Memory B cell (primary cell): Measurements from ENCODE around the gene SALL4.
"Not testable (repeated sequence)": the region's sequence is repeated elsewhere in the genome, so short reads cannot be mapped to it uniquely, and the experiment has no call there.

Experiments
- ATAC-seq: fragments of 150-1000 bp; cut with Tn5 transposase; 2 replicates; pipeline ENCODE4 v1.10.0; 2021; ENCODE audit warnings: low read depth, mild to moderate bottlenecking, moderate library complexity
- DNase-seq, 2 donors: peaks; one replicate each; pipeline ENCODE4 v3.0.0; 2022; ENCODE audit warnings: low spot score in 2 of 2
- H3K27ac Mint-ChIP-seq: one replicate; pipeline ENCODE4 v1.8.0; 2022; ENCODE audit warnings: mild to moderate bottlenecking, moderate library complexity, mixed read lengths
- H3K27me3 Mint-ChIP-seq: one replicate; pipeline ENCODE4 v1.8.0; 2022; ENCODE audit warnings: mixed read lengths
- H3K36me3 Mint-ChIP-seq: one replicate; pipeline ENCODE4 v1.8.0; 2022; ENCODE audit warnings: mild to moderate bottlenecking, mixed read lengths
- H3K4me1 Mint-ChIP-seq: one replicate; pipeline ENCODE4 v1.8.0; 2022; ENCODE audit warnings: mixed read lengths
- H3K4me3 Mint-ChIP-seq: one replicate; pipeline ENCODE4 v1.8.0; 2022; ENCODE audit warnings: mild to moderate bottlenecking, moderate library complexity, mixed read lengths
- H3K9me3 Mint-ChIP-seq: one replicate; pipeline ENCODE4 v1.8.0; 2022; ENCODE audit warnings: mixed read lengths

The SALL4 gene

GRCh38 chr20:51747182-51747911 is 55.0 kb downstream of the SALL4 start:
- no peak overlapping the region for H3K27ac Mint-ChIP-seq
- DNase-seq (no peak), ATAC-seq (no peak)
- peaks cover 4% of the 10 kb centered on the region for H3K9me3 Mint-ChIP-seq
- H3K4me3 Mint-ChIP-seq, result no peak overlapping the region
- no peaks in the 10 kb centered on the region for H3K4me1 Mint-ChIP-seq
- peaks cover 7% of the 10 kb centered on the region for H3K27me3 Mint-ChIP-seq
- H3K36me3 Mint-ChIP-seq, result peaks cover 2% of the 10 kb centered on the region

- no peak overlapping the region for H3K4me3 Mint-ChIP-seq
- no peak overlapping the region for H3K27ac Mint-ChIP-seq
- H3K9me3 Mint-ChIP-seq, result peaks cover 4% of the 10 kb centered on the region
- H3K36me3 Mint-ChIP-seq, result peaks cover 2% of the 10 kb centered on the region
- DNase-seq, result no peak
- peaks cover 6% of the 10 kb centered on the region for H3K27me3 Mint-ChIP-seq
- no peak for ATAC-seq
- H3K4me1 Mint-ChIP-seq, result no peaks in the 10 kb centered on the region
Observed at GRCh38 chr20:51745804-51746203, 56.5 kb downstream of the SALL4 start.

GRCh38 chr20:51740838-51741237 is 61.5 kb downstream of the SALL4 start:
- Mint-ChIP-seq H3K9me3 (peaks cover 3% of the 10 kb centered on the region), H3K27me3 (peaks cover 2% of the 10 kb centered on the region), H3K4me3 (no peak overlapping the region), H3K36me3 (peaks cover 2% of the 10 kb centered on the region), H3K27ac (no peak overlapping the region), H3K4me1 (no peaks in the 10 kb centered on the region)
- DNase-seq (no peak), ATAC-seq (no peak)

GRCh38 chr20:51740308-51740707 is 62.0 kb downstream of the SALL4 start:
- ATAC-seq, H3K27me3 Mint-ChIP-seq, H3K9me3 Mint-ChIP-seq, H3K4me1 Mint-ChIP-seq, H3K4me3 Mint-ChIP-seq, H3K27ac Mint-ChIP-seq, DNase-seq, H3K36me3 Mint-ChIP-seq: not testable (repeated sequence)

GRCh38 chr20:51739722-51740249 is 62.5 kb downstream of the SALL4 start:
- H3K27ac Mint-ChIP-seq, result no peak overlapping the region
- ATAC-seq, result no peak

GRCh38 chr20:51738877-51739447 is 63.4 kb downstream of the SALL4 start:
- ATAC-seq, result no peak
- no peaks in the 10 kb centered on the region for H3K36me3 Mint-ChIP-seq
- no peaks in the 10 kb centered on the region for H3K4me1 Mint-ChIP-seq
- no peak for DNase-seq
- no peaks in the 10 kb centered on the region for H3K9me3 Mint-ChIP-seq
- H3K27ac Mint-ChIP-seq, result no peak overlapping the region
- no peaks in the 10 kb centered on the region for H3K27me3 Mint-ChIP-seq
- no peak overlapping the region for H3K4me3 Mint-ChIP-seq

More at GRCh38 chr20:51739722-51740249, 62.5 kb downstream of the SALL4 start:
- no peaks in the 10 kb centered on the region for H3K4me1 Mint-ChIP-seq
- no peak for DNase-seq
- H3K27me3 Mint-ChIP-seq, result peaks cover 2% of the 10 kb centered on the region
- H3K9me3 Mint-ChIP-seq, result no peaks in the 10 kb centered on the region
- H3K4me3 Mint-ChIP-seq, result no peak overlapping the region
- H3K36me3 Mint-ChIP-seq, result peaks cover 2% of the 10 kb centered on the region

GRCh38 chr20:51738261-51738660 is 64.1 kb downstream of the SALL4 start:
- not testable (repeated sequence) for ATAC-seq, H3K9me3 Mint-ChIP-seq, H3K27me3 Mint-ChIP-seq, H3K4me3 Mint-ChIP-seq, H3K27ac Mint-ChIP-seq, H3K4me1 Mint-ChIP-seq, DNase-seq, H3K36me3 Mint-ChIP-seq

- DNase-seq (no peak), ATAC-seq (no peak)
- peaks cover 2% of the 10 kb centered on the region for H3K27me3 Mint-ChIP-seq
- H3K9me3 Mint-ChIP-seq, result no peaks in the 10 kb centered on the region
- H3K36me3 Mint-ChIP-seq, result no peaks in the 10 kb centered on the region
- no peaks in the 10 kb centered on the region for H3K4me1 Mint-ChIP-seq
- H3K27ac Mint-ChIP-seq, result no peak overlapping the region
- no peak overlapping the region for H3K4me3 Mint-ChIP-seq
Observed at GRCh38 chr20:51736947-51737346, 65.4 kb downstream of the SALL4 start.

GRCh38 chr20:51735728-51736600 is 66.4 kb downstream of the SALL4 start:
- H3K4me3 Mint-ChIP-seq, result no peak overlapping the region
- H3K27me3 Mint-ChIP-seq, result peaks cover 2% of the 10 kb centered on the region
- DNase-seq, result no peak
- no peak overlapping the region for H3K27ac Mint-ChIP-seq
- H3K36me3 Mint-ChIP-seq, result no peaks in the 10 kb centered on the region
- no peaks in the 10 kb centered on the region for H3K9me3 Mint-ChIP-seq
- H3K4me1 Mint-ChIP-seq, result no peaks in the 10 kb centered on the region
- no peak for ATAC-seq

- Mint-ChIP-seq H3K9me3 (no peaks in the 10 kb centered on the region), H3K4me1 (no peaks in the 10 kb centered on the region), H3K36me3 (no peaks in the 10 kb centered on the region), H3K27me3 (peaks cover 2% of the 10 kb centered on the region), H3K4me3 (no peak overlapping the region), H3K27ac (no peak overlapping the region)
- ATAC-seq (no peak), DNase-seq (no peak)
Observed at GRCh38 chr20:51734876-51735720, 67.2 kb downstream of the SALL4 start.

- no peak overlapping the region for H3K4me3 Mint-ChIP-seq
- H3K4me1 Mint-ChIP-seq, result no peaks in the 10 kb centered on the region
- no peak for ATAC-seq
- DNase-seq, result no peak
- no peaks in the 10 kb centered on the region for H3K36me3 Mint-ChIP-seq
- H3K9me3 Mint-ChIP-seq, result no peaks in the 10 kb centered on the region
- peaks cover 2% of the 10 kb centered on the region for H3K27me3 Mint-ChIP-seq
- no peak overlapping the region for H3K27ac Mint-ChIP-seq
Observed at GRCh38 chr20:51733070-51733469, 69.3 kb downstream of the SALL4 start.
